IPS-18c (cell line): ENCODE data around the gene CABLES2.
"Not testable (repeated sequence)": the region's sequence is repeated elsewhere in the genome, so short reads cannot be mapped to it uniquely, and the experiment has no call there.

Experiments
- H3K4me3 ChIP-seq: 2 replicates; pipeline ENCODE4 v1.7.0; 2013; ENCODE audit warnings: low read depth, mild to moderate bottlenecking, low read length, moderate library complexity; ENCODE audit not compliant: insufficient read depth
- H3K9me3 ChIP-seq: one replicate; pipeline ENCODE4 v1.6.1; 2013; ENCODE audit warnings: mild to moderate bottlenecking, low read length, moderate library complexity; ENCODE audit not compliant: control insufficient read depth, insufficient read depth

Gene CABLES2

DNA sequence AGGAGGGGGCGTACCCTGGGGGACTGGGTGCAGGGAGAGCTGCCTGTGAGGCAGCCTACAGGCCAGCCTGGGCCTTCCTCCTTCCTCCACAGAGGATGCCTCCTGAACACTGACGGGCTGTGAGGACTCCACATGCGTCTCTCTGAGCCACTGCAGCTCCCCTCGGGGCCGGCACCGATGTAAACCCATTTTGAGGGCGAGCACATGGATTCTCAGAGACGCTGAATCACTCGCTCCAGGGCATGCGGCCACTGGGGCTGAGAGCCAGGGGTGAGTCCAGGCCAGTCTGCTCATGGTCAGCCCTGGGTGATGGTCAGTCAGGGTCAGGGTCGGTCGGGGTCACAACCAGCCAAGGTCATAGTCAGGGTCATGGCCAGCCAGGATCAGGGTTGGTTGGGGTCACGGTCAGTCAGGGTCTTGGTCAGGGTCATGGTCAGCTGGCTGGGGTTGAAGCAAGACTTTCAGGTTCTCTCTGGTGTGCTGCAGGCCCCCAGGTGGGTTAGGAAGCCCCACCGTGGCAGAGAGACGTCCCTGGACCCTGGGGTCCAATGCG lies 35.0 kb upstream of the CABLES2 start:
- Histone ChIP-seq H3K4me3 (no peak overlapping the region), H3K9me3 (peaks cover 3% of the 10 kb centered on the region)

- H3K9me3 ChIP-seq = no peaks in the 10 kb centered on the region
- H3K4me3 ChIP-seq = no peak overlapping the region
Observed at GRCh38 chr20:62439218-62439617, 32.1 kb upstream of the CABLES2 start.

- H3K4me3 ChIP-seq = no peak overlapping the region
- no peaks in the 10 kb centered on the region for H3K9me3 ChIP-seq
Observed at GRCh38 chr20:62437927-62438326, 30.8 kb upstream of the CABLES2 start.

GRCh38 chr20:62437496-62437895 lies 30.4 kb upstream of the CABLES2 start:
- no peak overlapping the region for H3K4me3 ChIP-seq
- H3K9me3 ChIP-seq = no peaks in the 10 kb centered on the region

DNA sequence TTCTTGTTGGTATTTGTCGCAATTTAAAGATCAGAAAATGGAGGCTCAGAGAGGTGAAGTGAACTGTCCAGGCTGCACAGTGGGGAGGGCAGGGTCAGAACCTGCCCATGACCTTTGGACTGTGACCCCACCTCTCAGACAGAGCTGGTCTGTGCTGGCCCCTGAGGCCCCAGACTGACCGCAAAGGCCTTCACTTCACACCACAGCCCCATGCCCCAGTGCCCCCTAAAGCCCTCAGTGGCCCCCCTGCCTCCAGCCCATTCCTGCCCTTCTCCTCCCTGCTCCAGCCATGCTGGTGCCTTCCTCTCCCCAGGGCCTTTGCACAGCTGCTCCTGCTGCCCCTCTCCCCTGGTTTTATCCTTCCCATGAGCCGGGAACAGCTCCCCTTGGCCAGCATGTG lies 29.6 kb upstream of the CABLES2 start:
- Histone ChIP-seq H3K4me3 (no peak overlapping the region), H3K9me3 (no peaks in the 10 kb centered on the region)

GRCh38 chr20:62433658-62434497 lies 26.8 kb upstream of the CABLES2 start:
- Histone ChIP-seq H3K4me3 (no peak overlapping the region), H3K9me3 (no peaks in the 10 kb centered on the region)

DNA sequence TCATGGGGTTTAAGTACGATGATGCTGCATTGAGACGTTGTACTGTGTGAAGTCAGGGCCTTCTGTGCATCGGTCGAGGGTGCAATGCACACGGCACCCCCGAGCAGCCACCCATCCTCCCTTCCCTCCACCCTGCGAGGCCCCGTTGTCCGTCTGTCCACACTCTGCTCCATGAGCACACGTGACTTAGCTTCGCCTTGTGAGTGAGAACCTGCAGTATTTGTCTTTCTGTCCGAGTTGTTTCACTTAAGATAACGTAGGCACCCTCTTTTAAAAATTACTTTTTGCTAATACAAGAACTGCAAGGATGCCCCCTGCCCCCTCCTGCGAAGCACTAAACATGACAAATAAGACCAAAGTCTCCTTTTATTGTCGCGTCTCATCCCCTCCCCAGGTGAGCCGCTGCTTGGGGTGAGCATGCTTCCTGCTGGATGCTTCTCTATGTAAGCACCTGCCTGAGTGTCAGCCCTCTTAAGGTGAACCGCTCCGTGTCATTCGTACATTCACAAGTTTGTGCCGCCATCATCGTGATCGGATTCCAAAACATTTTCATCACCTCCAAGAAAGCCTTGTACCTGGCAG lies 23.9 kb upstream of the CABLES2 start:
- no peak overlapping the region for H3K4me3 ChIP-seq
- H3K9me3 ChIP-seq = no peaks in the 10 kb centered on the region

GRCh38 chr20:62430311-62430853 lies 23.3 kb upstream of the CABLES2 start:
- Histone ChIP-seq H3K4me3 (no peak overlapping the region), H3K9me3 (no peaks in the 10 kb centered on the region)

GRCh38 chr20:62429455-62430310 lies 22.6 kb upstream of the CABLES2 start:
- no peaks in the 10 kb centered on the region for H3K9me3 ChIP-seq
- H3K4me3 ChIP-seq = no peak overlapping the region

DNA sequence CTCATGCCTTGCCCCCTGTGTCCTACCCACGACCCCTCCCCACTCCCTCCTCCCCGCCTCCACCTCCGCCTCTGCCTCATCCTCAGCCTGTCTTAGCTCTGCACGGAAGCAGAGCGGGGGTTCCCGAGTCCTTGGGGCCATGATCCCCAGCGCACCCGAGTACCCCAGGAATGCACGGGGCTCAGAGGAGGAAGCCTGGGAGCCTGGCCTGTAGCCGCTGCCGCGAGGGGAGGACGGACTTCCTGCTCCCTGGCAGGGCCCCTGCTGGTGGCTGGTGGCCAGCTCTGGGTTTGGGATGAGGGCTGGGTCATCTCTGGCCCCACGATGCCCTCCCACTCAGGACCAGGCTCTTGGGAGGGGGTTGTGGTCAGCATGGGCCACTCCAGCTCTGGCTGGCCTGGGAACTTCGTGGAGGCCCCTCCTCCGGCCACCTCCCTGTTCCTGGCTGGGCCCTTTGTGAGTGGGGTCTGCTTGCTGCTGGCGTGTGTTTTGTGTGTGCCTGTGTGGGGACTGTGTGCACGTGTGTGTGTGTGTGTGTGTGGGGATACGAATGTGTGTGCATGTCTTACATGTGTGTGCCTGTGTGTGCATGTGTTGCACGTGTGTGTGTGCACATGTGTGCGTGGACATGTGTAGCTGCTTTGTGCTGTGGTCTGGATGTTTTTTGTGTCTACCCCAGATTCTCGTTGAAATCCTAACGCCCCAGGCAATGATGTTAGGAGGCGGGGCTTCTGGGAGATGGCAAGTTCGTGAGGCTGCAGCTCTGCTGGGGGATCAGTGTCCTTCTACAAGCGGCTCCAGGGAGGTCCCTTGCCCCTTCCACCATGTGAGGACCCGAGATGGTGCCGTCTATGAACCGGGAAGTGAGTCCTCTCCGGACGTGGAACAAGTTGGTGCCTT lies 21.6 kb upstream of the CABLES2 start:
- Histone ChIP-seq H3K4me3 (peak overlapping the region; percentile 24; the same call in 1 of the 2 replicates), H3K9me3 (no peaks in the 10 kb centered on the region)

- Histone ChIP-seq H3K9me3 (no peaks in the 10 kb centered on the region), H3K4me3 (no peak overlapping the region)
Observed at GRCh38 chr20:62428002-62428372, 20.9 kb upstream of the CABLES2 start.

DNA sequence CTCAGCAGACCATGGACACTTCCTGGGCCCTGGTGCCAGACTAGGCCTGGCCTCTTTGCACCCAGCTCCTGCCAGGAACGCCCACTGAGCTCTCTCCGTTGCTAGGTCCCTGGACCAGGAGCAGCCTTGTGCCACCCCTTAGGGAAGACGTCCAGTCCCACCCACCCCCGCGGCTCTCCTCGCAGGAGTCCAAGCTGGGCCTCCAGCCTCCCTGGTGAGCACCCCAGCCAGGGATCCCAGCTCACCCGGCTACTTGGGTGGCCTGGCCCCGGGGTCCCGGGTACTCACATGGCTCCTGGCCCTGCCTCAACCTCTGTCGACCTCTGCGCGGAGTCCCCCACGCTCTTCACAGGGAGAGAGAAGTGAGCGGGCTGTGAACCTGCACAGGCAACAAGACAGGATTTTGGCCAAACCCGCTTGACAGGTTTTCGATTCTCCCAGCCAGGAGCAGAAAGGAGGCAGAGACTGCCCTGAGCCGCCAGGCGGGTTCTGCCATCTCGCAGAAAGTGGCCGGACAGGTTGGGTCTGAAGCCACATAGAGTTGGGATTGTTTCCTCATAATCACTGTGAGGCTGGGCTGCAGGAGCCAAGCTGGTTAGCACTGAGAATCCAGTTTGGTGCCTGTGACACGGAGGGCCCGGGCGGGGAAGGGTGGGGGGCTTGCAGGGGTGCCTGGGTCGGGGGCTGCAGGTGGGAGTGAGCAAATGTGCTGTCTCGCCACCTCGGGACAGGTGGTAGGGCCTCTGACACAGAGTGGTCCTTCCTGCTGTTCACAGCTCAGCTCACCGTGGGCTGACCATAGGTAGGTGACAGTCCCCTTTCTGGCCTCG lies 20.3 kb upstream of the CABLES2 start, which contains the start of gene RBBP8NL:
RBBP8NL (minus strand) TSS at position 368 of the 830 bp plus-strand sequence. CDS start 7,892 bp downstream, outside the sequence.
- H3K4me3 ChIP-seq = no peak within 1 kb of the TSS; the same call in 1 of the 2 replicates
- no peaks in the 10 kb centered on the region for H3K9me3 ChIP-seq

DNA sequence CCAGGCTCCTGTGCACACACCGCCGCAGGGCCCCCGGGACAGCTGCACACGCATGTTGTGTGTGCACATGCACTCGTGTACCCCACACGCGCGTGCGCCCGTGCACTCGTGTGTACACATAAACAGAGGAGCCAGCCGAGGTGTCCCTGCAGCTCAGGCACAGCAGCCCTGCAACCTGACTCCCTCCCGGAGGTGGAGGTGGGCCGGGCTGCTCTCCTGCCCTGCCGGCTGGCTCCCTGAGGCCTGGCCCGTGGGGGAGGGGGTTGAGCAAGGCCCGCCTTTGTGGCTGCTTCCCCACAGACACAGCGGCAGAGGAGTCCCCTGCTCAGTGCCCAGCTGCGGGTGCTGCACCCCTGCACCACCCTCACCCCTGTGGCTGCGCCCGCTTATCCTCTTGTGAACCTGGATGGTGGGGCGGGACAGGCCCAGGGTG lies 19.6 kb upstream of the CABLES2 start:
- Histone ChIP-seq H3K4me3 (no peak overlapping the region; the same call in 1 of the 2 replicates), H3K9me3 (no peaks in the 10 kb centered on the region)

GRCh38 chr20:62426059-62426348 lies 18.9 kb upstream of the CABLES2 start:
- not testable (repeated sequence) for H3K4me3 ChIP-seq, H3K9me3 ChIP-seq

DNA sequence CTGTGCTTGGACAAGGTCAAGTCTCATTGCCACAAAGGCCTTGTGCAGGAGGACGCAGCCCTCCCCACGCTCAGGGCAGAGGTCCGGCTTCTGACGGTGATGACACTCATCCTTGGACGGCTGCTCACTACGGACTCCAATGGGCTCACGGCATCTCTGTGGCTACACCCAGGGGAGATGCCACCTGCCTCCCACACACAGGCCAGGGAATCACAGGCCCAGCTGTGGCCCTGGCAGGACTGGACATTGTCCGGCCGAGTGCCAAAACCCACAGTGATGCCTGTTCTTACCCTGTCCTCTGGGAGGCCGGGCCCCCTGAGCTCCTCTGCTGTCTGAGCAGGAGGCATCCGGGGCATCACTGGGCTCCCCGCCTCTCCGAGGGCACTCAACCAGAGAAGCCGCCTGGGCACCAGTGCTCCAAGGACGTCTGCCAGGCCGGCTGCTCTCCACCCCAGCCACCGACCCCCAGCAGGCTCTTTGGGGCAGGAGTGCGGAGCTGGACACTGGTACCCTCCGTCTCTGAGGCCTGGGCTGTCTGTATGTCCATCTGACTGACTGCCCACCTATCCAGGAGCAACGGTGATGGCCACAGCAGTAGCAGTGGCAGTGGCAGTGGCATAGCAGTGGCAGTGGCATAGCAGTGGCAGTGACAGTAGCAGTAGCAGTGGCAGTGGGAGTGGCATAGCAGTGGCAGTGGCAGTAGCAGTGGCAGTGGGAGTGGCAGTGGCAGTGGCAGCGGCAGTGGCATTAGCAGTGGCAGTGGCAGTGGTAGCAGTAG lies 18.4 kb upstream of the CABLES2 start:
- Histone ChIP-seq H3K4me3 (no peak overlapping the region), H3K9me3 (no peaks in the 10 kb centered on the region)
